Loucy (cell line): ENCODE measurements around the gene PINK1.

ENCODE experiments used
- CTCF ChIP-seq: fragments of 200-600 bp; sonication (generic); conservative IDR thresholded peaks from 2 replicates; pipeline ENCODE4 v1.5.1; 2014; ENCODE audit warnings: mild to moderate bottlenecking, antibody characterized with exemption, low read length
- EZH2phosphoT487 ChIP-seq: fragments of 200-600 bp; IDR thresholded peaks from 2 replicates; pipeline ENCODE4 v1.6.1; 2018; ENCODE audit warnings: antibody characterized with exemption, mild to moderate bottlenecking, moderate library complexity, borderline replicate concordance

- TF ChIP-seq CTCF, result no peak
- no peak for TF ChIP-seq EZH2phosphoT487
Observed at GRCh38 chr1:20609541-20609940, 23.7 kb upstream of the PINK1 start.
